NCI-H1092 treated with DMSO at 0.1 percent for 48 hours (cell line): ENCODE data around the gene MRPL42.
"Not testable (repeated sequence)": the region's sequence is repeated elsewhere in the genome, so short reads cannot be mapped to it uniquely, and the experiment has no call there.

ENCODE experiments used
- DNase-seq: peaks from one replicate; lab custom pipeline; 2025; lab: John Stamatoyannopoulos, UW

Gene MRPL42

GRCh38 chr12:93547778-93548177 lies 80.5 kb downstream of the MRPL42 start:
- no peak for DNase-seq

- DNase-seq, result no peak
Measured at GRCh38 chr12:93549174-93549573, 81.9 kb downstream of the MRPL42 start.

GRCh38 chr12:93550748-93551611 lies 83.7 kb downstream of the MRPL42 start:
- no peak for DNase-seq

GRCh38 chr12:93552427-93552826 lies 85.1 kb downstream of the MRPL42 start:
- no peak for DNase-seq

GRCh38 chr12:93557879-93558278 lies 90.6 kb downstream of the MRPL42 start:
- DNase-seq, result not testable (repeated sequence)

GRCh38 chr12:93558685-93559084 lies 91.4 kb downstream of the MRPL42 start:
- DNase-seq, result not testable (repeated sequence)

- DNase-seq, result no peak
Measured at GRCh38 chr12:93563807-93564538, 96.7 kb downstream of the MRPL42 start.

GRCh38 chr12:93565760-93566159 lies 98.4 kb downstream of the MRPL42 start:
- DNase-seq, result no peak
